ENCODE data around the gene TUBB1.

DNA sequence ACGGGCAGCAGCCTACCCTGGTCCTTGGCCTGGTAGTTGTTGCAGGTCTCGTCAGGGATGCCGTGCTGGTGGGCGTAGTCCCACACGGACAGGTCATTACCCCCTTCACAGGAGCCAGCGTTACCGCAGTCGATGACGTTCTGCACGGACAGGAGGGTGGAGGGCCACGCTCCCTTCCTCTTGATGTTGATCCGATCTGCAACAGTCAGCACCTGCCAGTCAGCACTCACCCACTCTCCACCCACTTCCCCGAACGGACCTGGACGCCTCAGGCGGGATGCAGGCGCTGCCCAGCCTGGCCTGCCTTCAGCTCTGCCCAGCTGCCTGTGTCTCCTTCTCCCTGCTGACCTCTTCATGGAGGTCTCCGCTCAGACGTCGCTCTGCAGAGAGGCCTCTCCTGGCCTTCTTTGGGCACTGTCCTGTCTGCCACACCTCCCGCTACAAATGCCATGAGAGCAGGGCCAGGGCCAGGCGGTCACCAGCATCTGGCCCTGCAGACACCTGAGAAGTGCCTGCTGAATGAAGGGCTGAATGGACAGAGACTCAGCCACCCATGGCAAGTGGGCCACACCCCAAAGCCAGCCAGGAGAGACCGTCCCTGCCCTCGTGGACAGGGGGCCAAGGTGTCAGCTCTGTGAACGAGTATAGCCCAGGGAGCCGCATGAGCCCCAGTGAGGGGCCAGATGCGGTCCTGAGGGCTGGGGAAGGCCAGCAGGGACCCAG, 17.6 kb upstream of the TUBB1 start:
- TF ChIP-seq, protein P1, sequence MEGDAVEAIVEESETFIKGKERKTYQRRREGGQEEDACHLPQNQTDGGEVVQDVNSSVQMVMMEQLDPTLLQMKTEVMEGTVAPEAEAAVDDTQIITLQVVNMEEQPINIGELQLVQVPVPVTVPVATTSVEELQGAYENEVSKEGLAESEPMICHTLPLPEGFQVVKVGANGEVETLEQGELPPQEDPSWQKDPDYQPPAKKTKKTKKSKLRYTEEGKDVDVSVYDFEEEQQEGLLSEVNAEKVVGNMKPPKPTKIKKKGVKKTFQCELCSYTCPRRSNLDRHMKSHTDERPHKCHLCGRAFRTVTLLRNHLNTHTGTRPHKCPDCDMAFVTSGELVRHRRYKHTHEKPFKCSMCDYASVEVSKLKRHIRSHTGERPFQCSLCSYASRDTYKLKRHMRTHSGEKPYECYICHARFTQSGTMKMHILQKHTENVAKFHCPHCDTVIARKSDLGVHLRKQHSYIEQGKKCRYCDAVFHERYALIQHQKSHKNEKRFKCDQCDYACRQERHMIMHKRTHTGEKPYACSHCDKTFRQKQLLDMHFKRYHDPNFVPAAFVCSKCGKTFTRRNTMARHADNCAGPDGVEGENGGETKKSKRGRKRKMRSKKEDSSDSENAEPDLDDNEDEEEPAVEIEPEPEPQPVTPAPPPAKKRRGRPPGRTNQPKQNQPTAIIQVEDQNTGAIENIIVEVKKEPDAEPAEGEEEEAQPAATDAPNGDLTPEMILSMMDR (IDR thresholded peaks at IDR 0.05): no peak
- no peak for TF ChIP-seq EZH2 (IDR thresholded peaks at IDR 0.05; ENCODE audit: borderline replicate concordance, insufficient read depth, low read depth, low read length, poor library complexity, severe bottlenecking)
